Loucy (cell line): ENCODE measurements around the gene CABP5.

Experiments
- H2AFZ ChIP-seq: fragments of 200-600 bp; sonication (generic); 2 replicates; pipeline ENCODE4 v1.6.0; 2016; ENCODE audit warnings: antibody characterized with exemption, mild to moderate bottlenecking, low read length, moderate library complexity
- H3F3A ChIP-seq: fragments of 200-600 bp; 2 replicates; pipeline ENCODE4 v1.6.0; 2016; ENCODE audit warnings: antibody characterized with exemption, low read depth, mild to moderate bottlenecking
- H3K27me3 ChIP-seq: fragments of 200-600 bp; sonication (generic); 2 replicates; pipeline ENCODE4 v1.6.1; 2014; ENCODE audit warnings: low read length, mild to moderate bottlenecking; ENCODE audit not compliant: insufficient read depth, poor library complexity, severe bottlenecking
- H3K36me3 ChIP-seq: fragments of 200-600 bp; sonication (generic); 2 replicates; pipeline ENCODE4 v1.6.1; 2016; ENCODE audit warnings: low read length; ENCODE audit not compliant: insufficient read depth
- H3K4me1 ChIP-seq: fragments of 200-600 bp; sonication (generic); 2 replicates; pipeline ENCODE4 v1.5.1; 2014; ENCODE audit warnings: low read length, mild to moderate bottlenecking; ENCODE audit not compliant: insufficient read depth, poor library complexity, severe bottlenecking
- H3K4me2 ChIP-seq: fragments of 200-600 bp; sonication (generic); 2 replicates; pipeline ENCODE4 v1.6.0; 2014; ENCODE audit warnings: antibody characterized with exemption, low read length, low read depth, mild to moderate bottlenecking; ENCODE audit not compliant: poor library complexity, severe bottlenecking
- H3K4me3 ChIP-seq: fragments of 200-600 bp; sonication (generic); 2 replicates; pipeline ENCODE4 v1.5.1; 2014; ENCODE audit warnings: low read length, mild to moderate bottlenecking, mixed read lengths; ENCODE audit not compliant: poor library complexity, severe bottlenecking
- H3K79me2 ChIP-seq: fragments of 200-600 bp; sonication (generic); 2 replicates; pipeline ENCODE4 v1.6.1; 2014; ENCODE audit warnings: low read length; ENCODE audit not compliant: insufficient read depth
- H3K9ac ChIP-seq: fragments of 200-600 bp; sonication (generic); 2 replicates; pipeline ENCODE4 v1.6.0; 2014; ENCODE audit warnings: mild to moderate bottlenecking, low read depth, low read length, moderate library complexity; ENCODE audit not compliant: poor library complexity, severe bottlenecking
- H3K9me2 ChIP-seq: fragments of 200-600 bp; sonication (generic); replicated peaks from 2 replicates; pipeline ENCODE4 v1.6.1; 2016; ENCODE audit warnings: low read depth, low read length, mixed read lengths
- H3K9me3 ChIP-seq: fragments of 200-600 bp; sonication (generic); 2 replicates; pipeline ENCODE4 v1.6.1; 2014; ENCODE audit warnings: mild to moderate bottlenecking, antibody characterized with exemption, low read length, low read depth; ENCODE audit not compliant: insufficient read depth
- H4K20me1 ChIP-seq: fragments of 200-600 bp; sonication (generic); 2 replicates; pipeline ENCODE4 v1.6.0; 2014; ENCODE audit warnings: antibody characterized with exemption, low read length, mild to moderate bottlenecking; ENCODE audit not compliant: insufficient read depth, poor library complexity, severe bottlenecking
- CTCF ChIP-seq: fragments of 200-600 bp; sonication (generic); conservative IDR thresholded peaks from 2 replicates; pipeline ENCODE4 v1.5.1; 2014; ENCODE audit warnings: mild to moderate bottlenecking, antibody characterized with exemption, low read length
- EZH2phosphoT487 ChIP-seq: fragments of 200-600 bp; IDR thresholded peaks from 2 replicates; pipeline ENCODE4 v1.6.1; 2018; ENCODE audit warnings: antibody characterized with exemption, mild to moderate bottlenecking, moderate library complexity, borderline replicate concordance

Gene CABP5

DNA sequence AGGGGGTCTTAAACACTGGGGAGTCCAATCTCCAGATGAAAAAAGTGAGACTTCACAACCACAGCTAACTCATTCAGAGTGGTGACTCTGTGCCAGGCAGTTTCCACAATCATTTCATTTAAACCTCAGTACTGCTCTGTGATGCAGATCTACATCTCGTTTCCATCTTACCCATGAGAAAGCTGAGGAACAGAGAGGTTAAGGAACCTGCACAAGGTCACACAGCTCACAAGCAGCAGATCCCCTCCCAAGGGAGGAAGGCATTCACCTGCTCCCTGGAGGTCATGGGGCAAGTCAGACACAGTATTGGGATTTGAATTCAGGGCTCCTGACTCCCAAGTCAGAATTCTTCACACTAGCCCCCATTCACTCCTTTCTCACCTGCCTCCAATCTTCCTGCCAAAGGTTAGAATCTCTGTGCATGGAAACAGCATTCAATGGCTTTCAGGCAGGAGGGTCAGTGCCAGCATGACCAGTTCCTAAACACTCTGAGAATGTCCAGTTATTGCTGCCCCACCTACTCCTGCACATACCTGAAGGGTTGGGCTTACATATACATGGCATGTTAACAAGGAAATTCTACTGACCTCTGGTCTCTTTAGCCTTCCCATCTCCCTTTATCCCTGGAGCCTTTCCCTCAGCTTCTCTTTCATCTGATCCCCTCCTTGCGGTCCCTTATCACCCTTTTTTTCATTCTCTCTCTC lies 1.9 kb downstream of the CABP5 start:
- H3K4me3 ChIP-seq = no peak overlapping the region
- H3K36me3 ChIP-seq = no peaks in the 10 kb centered on the region
- TF ChIP-seq CTCF = no peak
- no peak for TF ChIP-seq EZH2phosphoT487

GRCh38 chr19:48036765-48037164 lies 7.1 kb downstream of the CABP5 start:
- no peaks in the 10 kb centered on the region for H3K9me2 ChIP-seq
- H3K4me2 ChIP-seq = no peak overlapping the region
- H2AFZ ChIP-seq = no peak overlapping the region
- peaks cover 6% of the 10 kb centered on the region; the same call in 1 of the 2 replicates for H3K9me3 ChIP-seq
- no peaks in the 10 kb centered on the region for H3K36me3 ChIP-seq
- H3K27me3 ChIP-seq = no peaks in the 10 kb centered on the region
- H3K4me1 ChIP-seq = no peaks in the 10 kb centered on the region
- no peaks in the 10 kb centered on the region for H3K79me2 ChIP-seq
- no peak overlapping the region for H3K9ac ChIP-seq
- no peaks in the 10 kb centered on the region for H4K20me1 ChIP-seq
- H3K4me3 ChIP-seq = no peak overlapping the region
- TF ChIP-seq EZH2phosphoT487 = no peak
- TF ChIP-seq CTCF = no peak
- H3F3A ChIP-seq = no peaks in the 10 kb centered on the region

More for the DNA sequence above, 1.9 kb downstream of the CABP5 start:
- H3K79me2 ChIP-seq = no peaks in the 10 kb centered on the region
- H3K4me2 ChIP-seq = no peak overlapping the region
- H4K20me1 ChIP-seq = no peaks in the 10 kb centered on the region
- no peaks in the 10 kb centered on the region for H3K9me2 ChIP-seq
- peaks cover 6% of the 10 kb centered on the region; the same call in 1 of the 2 replicates for H3K9me3 ChIP-seq
- H3F3A ChIP-seq = no peaks in the 10 kb centered on the region
- H2AFZ ChIP-seq = no peak overlapping the region
- no peak overlapping the region for H3K9ac ChIP-seq
- no peaks in the 10 kb centered on the region for H3K4me1 ChIP-seq
- no peaks in the 10 kb centered on the region for H3K27me3 ChIP-seq

- H3K9me3 ChIP-seq = peaks cover 6% of the 10 kb centered on the region; the same call in 1 of the 2 replicates
- H3F3A ChIP-seq = no peaks in the 10 kb centered on the region
- H3K4me3 ChIP-seq = no peak overlapping the region
- H3K9ac ChIP-seq = no peak overlapping the region
- no peaks in the 10 kb centered on the region for H3K36me3 ChIP-seq
- H4K20me1 ChIP-seq = no peaks in the 10 kb centered on the region
- H3K4me2 ChIP-seq = no peak overlapping the region
- no peaks in the 10 kb centered on the region for H3K27me3 ChIP-seq
- H3K4me1 ChIP-seq = no peaks in the 10 kb centered on the region
- TF ChIP-seq EZH2phosphoT487 = no peak
- TF ChIP-seq CTCF = no peak
- H2AFZ ChIP-seq = no peak overlapping the region
- no peaks in the 10 kb centered on the region for H3K79me2 ChIP-seq
- H3K9me2 ChIP-seq = no peaks in the 10 kb centered on the region
Observed at GRCh38 chr19:48033604-48034003, 10.3 kb downstream of the CABP5 start.
